ENCODE measurements around the gene UBASH3A.

- TF ChIP-seq CTCF (IDR thresholded peaks at IDR 0.05 in 2 of 3, conservative IDR thresholded peaks at IDR 0.05 in 1 of 3; ENCODE audit: borderline replicate concordance in 1 of 3, insufficient read depth in 1 of 3, low read depth in 2 of 3, low read length in 2 of 3) (no peak), POLR2A (IDR thresholded peaks at IDR 0.05; ENCODE audit: borderline replicate concordance, extremely low read depth, insufficient read depth, insufficient read length) (no peak), EZH2 (IDR thresholded peaks at IDR 0.05) (no peak), POLR2AphosphoS5 (IDR thresholded peaks at IDR 0.05; ENCODE audit: low read depth, low read length) (no peak), SRF (IDR thresholded peaks at IDR 0.05; ENCODE audit: low read depth) (no peak), RAD21 (IDR thresholded peaks at IDR 0.05; ENCODE audit: low read depth) (no peak), CBX3 (IDR thresholded peaks at IDR 0.05; ENCODE audit: low read depth) (no peak), SIN3A (IDR thresholded peaks at IDR 0.05; ENCODE audit: low read depth) (no peak), EZH2phosphoT487 (IDR thresholded peaks at IDR 0.05; ENCODE audit: borderline replicate concordance) (no peak), YY1 (IDR thresholded peaks at IDR 0.05; ENCODE audit: extremely low read depth, insufficient replicate concordance, low read depth, low read length) (no peak), TCF7L2 (IDR thresholded peaks at IDR 0.05; ENCODE audit: borderline replicate concordance, extremely low read depth, insufficient read depth, insufficient read length) (no peak)
These were observed 65.6 kb downstream of the UBASH3A start for GRCh38 chr21:42469272-42469671.

Data from HCT116 (cell line).